Calu3 (cell line): ENCODE results near the gene LDOC1. TPM values are rescaled to one million over a fixed set of nuclear protein-coding genes. Genes with fewer than 3 reads are reported as not detected.

Source experiments
- Bru-seq: library from RNA; stranded (reverse); fragments of 400-500 nt; gene quantifications from one replicate; lab custom pipeline; 2021; lab: Mats Ljungman, UMichigan
- BruChase-seq, 2 experiments: library from RNA; stranded (reverse); fragments of 400-500 nt; gene quantifications; one replicate each; lab custom pipeline; 2021; lab: Mats Ljungman, UMichigan
- BruUV-seq: library from RNA; stranded (reverse); fragments of 400-500 nt; replicated peaks from 2 replicates; lab custom pipeline; 2021; lab: Mats Ljungman, UMichigan
- CTCF ChIA-PET: fragments of 300-600 bp; sonication (Branson Sonifier 250); formaldehyde crosslinking; loops from one replicate; lab custom pipeline; 2022; ENCODE audit warnings: antibody characterized with exemption; lab: Charles Lee
- DNase-seq: peaks from one replicate; pipeline ENCODE4 v3.0.0; 2022
- H3K27ac Mint-ChIP-seq: one replicate; pipeline ENCODE4 v1.8.0; 2022; ENCODE audit warnings: mixed read lengths; ENCODE audit not compliant: unreplicated experiment
- H3K27me3 Mint-ChIP-seq: one replicate; pipeline ENCODE4 v1.8.0; 2022; ENCODE audit warnings: mixed read lengths; ENCODE audit not compliant: unreplicated experiment
- H3K36me3 Mint-ChIP-seq: one replicate; pipeline ENCODE4 v1.8.0; 2022; ENCODE audit warnings: mild to moderate bottlenecking, moderate library complexity, mixed read lengths; ENCODE audit not compliant: insufficient read depth, unreplicated experiment
- H3K4me1 Mint-ChIP-seq: one replicate; pipeline ENCODE4 v1.8.0; 2022; ENCODE audit warnings: mild to moderate bottlenecking, low read depth, mixed read lengths; ENCODE audit not compliant: unreplicated experiment
- H3K4me3 Mint-ChIP-seq: one replicate; pipeline ENCODE4 v1.8.0; 2022; ENCODE audit warnings: mild to moderate bottlenecking, low read depth, moderate library complexity, mixed read lengths; ENCODE audit not compliant: unreplicated experiment
- H3K9me3 Mint-ChIP-seq: one replicate; pipeline ENCODE4 v1.8.0; 2022; ENCODE audit warnings: low read depth, mixed read lengths; ENCODE audit not compliant: unreplicated experiment
- intact Hi-C: fragments of 100-400 bp; cut with micrococcal nuclease; formaldehyde crosslinking; loops from one replicate; pipeline ENCODE4 v1.10.0; 2022; ENCODE audit not compliant: unreplicated experiment
- long read RNA-seq: library from polyadenylated mRNA; stranded (forward); transcript quantifications from one replicate; pipeline ENCODE4 v2.0.0, GENCODE V29; 2022
- total RNA-seq: library from RNA; stranded (reverse); gene quantifications from 2 replicates; pipeline ENCODE4 v1.2.3, GENCODE V29; 2022
- TF ChIP-seq, protein P1 (sequence below): fragments of 200-600 bp; IDR thresholded peaks from one replicate; pipeline ENCODE4 v1.8.0; 2022; ENCODE audit warnings: antibody characterized with exemption; ENCODE audit not compliant: unreplicated experiment

The LDOC1 gene
- not detected in 2 replicates for total RNA-seq
- not detected for Bru-seq, nascent RNA
- BruChase-seq, experiment 1, labeled RNA remaining after a 6-hour chase: not detected
- BruChase-seq, experiment 2, labeled RNA remaining after a 2-hour chase: not detected
- long read RNA-seq: 0 reads

DNA sequence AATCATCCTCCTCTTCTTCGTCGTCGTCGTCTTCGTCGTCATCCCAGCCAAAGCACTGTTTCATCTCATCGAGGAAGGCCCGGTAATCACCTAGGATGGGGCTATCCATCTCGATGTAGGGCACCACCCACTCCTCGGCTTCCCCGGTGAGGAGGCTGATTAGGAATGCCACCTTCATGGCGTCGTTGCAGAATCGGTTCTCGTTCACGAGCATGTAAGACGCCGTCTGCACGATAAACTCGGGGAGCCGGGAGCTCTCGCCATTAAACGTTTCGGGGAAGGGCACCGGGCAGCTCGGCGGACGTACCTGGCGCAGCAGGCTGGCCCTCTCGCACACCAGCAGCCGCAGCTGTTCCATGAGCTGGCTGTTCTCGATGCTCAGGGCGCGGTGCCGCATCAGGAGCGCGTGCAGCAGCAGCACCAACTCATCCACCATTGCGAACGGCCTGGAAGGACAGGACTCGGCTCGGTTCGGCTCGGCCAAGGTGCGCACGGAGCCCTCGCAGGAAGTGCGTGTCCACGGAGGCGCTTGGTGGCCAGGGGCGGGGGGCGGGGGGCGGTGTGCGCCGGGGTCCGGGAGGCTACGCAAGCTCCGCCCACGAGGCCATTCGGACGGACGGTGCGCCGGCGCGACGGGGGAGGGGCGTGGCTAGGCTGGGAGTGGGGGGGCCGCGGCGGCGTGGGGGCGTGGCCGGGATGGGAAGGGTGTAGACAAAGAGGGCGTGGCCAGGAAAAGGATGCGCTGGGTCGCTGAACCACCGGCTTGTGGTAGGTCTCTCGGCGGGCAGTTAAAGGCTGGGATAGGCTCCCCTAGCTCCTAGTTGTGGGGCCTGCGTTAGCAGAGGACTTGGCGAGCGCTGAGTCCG lies at the start of gene LDOC1:
Gene LDOC1 (minus strand): TSS at position 544 of the 866 bp plus-strand sequence. CDS start 108 bp downstream, at position 436.
- no peaks in the 10 kb centered on the region for H3K27me3 Mint-ChIP-seq
- H3K36me3 Mint-ChIP-seq: no peaks in the 10 kb centered on the region
- DNase-seq: no peak
- intact Hi-C loops: no loop called here
- BruUV-seq: no TSS peak
- no peaks in the 10 kb centered on the region for H3K4me1 Mint-ChIP-seq
- TF ChIP-seq, protein P1, sequence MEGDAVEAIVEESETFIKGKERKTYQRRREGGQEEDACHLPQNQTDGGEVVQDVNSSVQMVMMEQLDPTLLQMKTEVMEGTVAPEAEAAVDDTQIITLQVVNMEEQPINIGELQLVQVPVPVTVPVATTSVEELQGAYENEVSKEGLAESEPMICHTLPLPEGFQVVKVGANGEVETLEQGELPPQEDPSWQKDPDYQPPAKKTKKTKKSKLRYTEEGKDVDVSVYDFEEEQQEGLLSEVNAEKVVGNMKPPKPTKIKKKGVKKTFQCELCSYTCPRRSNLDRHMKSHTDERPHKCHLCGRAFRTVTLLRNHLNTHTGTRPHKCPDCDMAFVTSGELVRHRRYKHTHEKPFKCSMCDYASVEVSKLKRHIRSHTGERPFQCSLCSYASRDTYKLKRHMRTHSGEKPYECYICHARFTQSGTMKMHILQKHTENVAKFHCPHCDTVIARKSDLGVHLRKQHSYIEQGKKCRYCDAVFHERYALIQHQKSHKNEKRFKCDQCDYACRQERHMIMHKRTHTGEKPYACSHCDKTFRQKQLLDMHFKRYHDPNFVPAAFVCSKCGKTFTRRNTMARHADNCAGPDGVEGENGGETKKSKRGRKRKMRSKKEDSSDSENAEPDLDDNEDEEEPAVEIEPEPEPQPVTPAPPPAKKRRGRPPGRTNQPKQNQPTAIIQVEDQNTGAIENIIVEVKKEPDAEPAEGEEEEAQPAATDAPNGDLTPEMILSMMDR: no peak
- H3K4me3 Mint-ChIP-seq: no peak within 1 kb of the TSS
- no peak within 1 kb of the TSS for H3K27ac Mint-ChIP-seq
- CTCF ChIA-PET: no interaction called here
- H3K9me3 Mint-ChIP-seq: no peaks in the 10 kb centered on the region

DNA sequence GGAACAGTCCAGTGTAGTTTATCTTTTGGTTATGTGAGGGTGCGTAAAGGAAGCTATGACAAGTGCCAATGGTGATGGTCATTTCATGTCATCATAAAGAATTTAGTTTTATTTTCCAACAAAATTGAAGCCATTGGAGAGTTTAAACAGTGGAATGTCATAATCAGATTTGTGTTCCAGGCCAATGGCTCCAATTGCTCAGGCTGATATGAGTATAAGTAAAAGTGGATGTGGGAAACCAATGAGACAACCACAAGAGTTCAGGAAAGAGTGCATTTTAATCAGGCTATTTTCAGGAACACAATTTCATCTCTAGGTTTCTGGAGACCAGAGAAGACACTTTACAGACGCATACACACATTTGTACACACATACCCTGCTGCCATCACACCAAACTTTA lies 44.7 kb upstream of the LDOC1 start:
- intact Hi-C loops: no loop called here
- Mint-ChIP-seq H3K4me1 (no peaks in the 10 kb centered on the region), H3K36me3 (no peaks in the 10 kb centered on the region), H3K9me3 (no peaks in the 10 kb centered on the region), H3K27ac (no peak overlapping the region), H3K27me3 (no peaks in the 10 kb centered on the region), H3K4me3 (no peak overlapping the region)
- no TSS peak for BruUV-seq
- CTCF ChIA-PET: no interaction called here
- TF ChIP-seq, protein P1: no peak
- DNase-seq: no peak

DNA sequence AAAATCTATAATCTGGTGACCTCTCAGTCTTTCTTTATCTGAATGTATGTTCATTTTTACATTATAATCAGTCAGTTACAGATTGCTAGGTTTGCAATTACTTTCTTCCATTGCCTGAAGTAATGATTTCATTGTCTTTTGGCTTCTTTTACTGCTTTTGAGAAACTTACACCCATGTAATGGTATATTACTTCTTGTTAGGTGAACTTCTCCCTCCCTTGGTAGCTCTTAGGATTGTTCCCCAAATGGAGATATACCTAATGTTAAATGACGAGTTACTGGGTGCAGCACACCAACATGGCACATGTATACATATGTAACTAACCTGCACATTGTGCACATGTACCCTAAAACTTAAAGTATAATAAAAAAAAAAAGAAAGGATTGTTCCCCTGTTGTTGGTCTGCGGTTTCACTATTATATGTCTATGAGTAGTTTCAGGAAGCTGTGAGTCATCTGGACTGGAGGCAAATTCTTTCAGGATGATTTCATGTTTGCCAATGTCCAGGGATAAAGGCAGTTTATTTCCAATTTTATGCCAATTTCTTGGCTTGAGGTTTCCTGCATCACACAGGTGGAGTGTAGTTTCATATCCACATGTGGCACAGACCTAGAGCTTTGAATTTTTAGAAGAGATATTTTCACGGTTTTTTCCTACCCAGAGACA lies 43.5 kb upstream of the LDOC1 start:
- Mint-ChIP-seq H3K4me3 (no peak overlapping the region), H3K36me3 (no peaks in the 10 kb centered on the region), H3K27me3 (no peaks in the 10 kb centered on the region), H3K9me3 (no peaks in the 10 kb centered on the region), H3K27ac (no peak overlapping the region), H3K4me1 (no peaks in the 10 kb centered on the region)
- intact Hi-C loops: no loop called here
- no peak for DNase-seq
- TF ChIP-seq, protein P1: no peak
- CTCF ChIA-PET: no interaction called here
- BruUV-seq: no TSS peak

DNA sequence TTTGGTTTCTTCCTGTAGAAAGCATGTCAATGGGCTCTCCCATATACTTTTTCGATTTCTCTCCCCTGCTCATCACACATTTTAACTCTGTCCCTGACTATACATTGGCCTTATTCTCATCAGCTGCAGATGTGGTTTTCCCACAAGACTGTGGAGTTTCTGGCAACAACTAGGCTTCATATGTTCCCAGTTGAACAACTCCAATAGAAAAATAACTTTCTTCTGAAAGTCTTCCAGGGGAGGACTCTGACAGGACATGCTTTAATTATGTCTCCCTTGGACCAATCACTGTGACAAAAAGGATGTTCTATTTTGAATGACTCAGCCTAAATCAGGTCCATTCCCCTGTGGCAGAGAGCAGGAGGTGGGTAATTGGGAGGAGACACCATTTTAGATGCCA lies 37.3 kb upstream of the LDOC1 start:
- DNase-seq: no peak
- H3K27ac Mint-ChIP-seq: no peak overlapping the region
- intact Hi-C loops: no loop called here
- H3K36me3 Mint-ChIP-seq: no peaks in the 10 kb centered on the region
- H3K9me3 Mint-ChIP-seq: no peaks in the 10 kb centered on the region
- CTCF ChIA-PET: no interaction called here
- no peaks in the 10 kb centered on the region for H3K4me1 Mint-ChIP-seq
- no peaks in the 10 kb centered on the region for H3K27me3 Mint-ChIP-seq
- H3K4me3 Mint-ChIP-seq: no peak overlapping the region
- BruUV-seq: no TSS peak
- TF ChIP-seq, protein P1: no peak
